ENCODE measurements around the gene KRTAP10-3. TPM values are rescaled to one million over a fixed set of nuclear protein-coding genes. Genes with fewer than 3 reads are reported as not detected.
"Not testable (repeated sequence)": the region's sequence is repeated elsewhere in the genome, so short reads cannot be mapped to it uniquely, and the experiment has no call there.

KRTAP10-3 gene
- total RNA-seq, 1 experiment from 2014 or later: not detected

- no peak for DNase-seq (ENCODE audit: low spot score)
These were observed 31.7 kb upstream of the KRTAP10-3 start for GRCh38 chr21:44590311-44590721.

GRCh38 chr21:44589586-44590305, 31.2 kb upstream of the KRTAP10-3 start:
- DNase-seq (ENCODE audit: low spot score): no peak

- DNase-seq (ENCODE audit: low spot score): no peak
These were observed 30.5 kb upstream of the KRTAP10-3 start for GRCh38 chr21:44589094-44589493.

DNA sequence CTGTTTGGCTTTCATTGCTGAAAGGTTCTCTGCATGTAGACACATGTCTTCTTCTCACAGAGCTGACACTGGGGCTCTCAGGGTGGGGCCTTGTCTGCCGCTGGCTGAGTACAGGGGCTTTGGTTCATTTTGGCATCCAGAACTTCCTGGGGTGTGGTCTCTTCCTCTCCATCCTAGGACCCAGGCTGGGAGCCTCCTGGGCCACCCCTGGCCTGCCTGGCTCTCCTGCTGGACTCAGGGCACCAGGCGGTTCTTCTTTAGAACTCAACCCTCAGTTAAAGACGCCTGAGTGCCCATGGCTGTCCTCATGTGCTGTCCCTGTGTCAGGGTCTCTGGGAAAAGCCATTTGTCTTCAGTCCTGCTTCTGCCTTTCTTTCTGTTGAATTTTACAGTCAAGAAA, 27.3 kb upstream of the KRTAP10-3 start:
- no peak for DNase-seq (ENCODE audit: low spot score)

DNA sequence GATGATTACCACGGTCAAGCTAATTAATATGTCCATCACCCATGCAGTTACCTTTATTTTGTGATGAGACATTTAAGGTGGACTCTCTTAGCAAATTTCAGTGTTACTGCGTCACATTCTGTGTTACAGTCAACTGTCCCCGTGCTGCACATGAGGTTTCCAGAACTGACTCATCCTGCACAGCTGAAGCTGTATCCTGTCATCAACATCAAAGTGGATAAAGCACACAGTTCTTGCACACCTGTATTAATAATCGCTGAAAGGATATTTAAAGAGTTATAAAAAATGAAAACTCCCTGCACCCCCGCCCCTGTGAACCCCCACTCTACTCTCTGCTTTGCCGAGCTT, 25.2 kb upstream of the KRTAP10-3 start:
- DNase-seq (ENCODE audit: low spot score): no peak

DNA sequence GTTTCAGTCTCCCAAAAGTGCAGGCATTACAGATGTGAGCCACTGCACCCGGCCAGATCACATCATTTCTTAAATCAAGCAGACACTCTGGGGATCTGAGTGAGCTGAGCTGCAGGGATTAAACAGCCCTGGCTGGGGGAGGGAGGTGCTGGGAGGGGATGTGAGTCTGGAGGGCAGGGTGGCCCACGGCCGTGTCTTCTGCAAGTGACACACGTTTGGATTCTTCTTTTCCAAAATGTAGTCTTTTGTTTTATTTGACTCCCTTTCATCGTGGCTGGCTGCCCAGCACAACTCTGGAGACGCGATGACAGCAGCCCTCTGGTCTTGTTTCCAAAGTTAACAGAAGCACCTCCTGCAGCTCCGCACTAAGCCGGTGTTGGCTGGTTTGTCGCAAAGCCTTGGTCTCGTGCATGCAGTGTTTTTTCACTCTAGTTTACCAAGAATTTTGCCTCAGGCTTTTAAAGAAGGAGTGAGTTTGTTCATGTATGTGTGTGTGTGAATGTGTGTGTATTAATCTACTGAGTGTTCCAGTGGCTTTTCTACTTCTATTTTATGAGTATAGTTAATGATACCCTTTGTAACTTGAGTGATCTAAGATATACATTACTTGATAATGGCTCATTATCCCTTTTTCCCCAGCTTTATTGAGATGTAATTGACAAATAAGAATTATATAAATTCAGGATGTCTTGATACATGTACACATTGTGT, 24.6 kb upstream of the KRTAP10-3 start:
- DNase-seq (ENCODE audit: low spot score): no peak

- no peak for DNase-seq (ENCODE audit: low spot score)
These were observed 23.5 kb upstream of the KRTAP10-3 start for GRCh38 chr21:44582055-44582454.

DNA sequence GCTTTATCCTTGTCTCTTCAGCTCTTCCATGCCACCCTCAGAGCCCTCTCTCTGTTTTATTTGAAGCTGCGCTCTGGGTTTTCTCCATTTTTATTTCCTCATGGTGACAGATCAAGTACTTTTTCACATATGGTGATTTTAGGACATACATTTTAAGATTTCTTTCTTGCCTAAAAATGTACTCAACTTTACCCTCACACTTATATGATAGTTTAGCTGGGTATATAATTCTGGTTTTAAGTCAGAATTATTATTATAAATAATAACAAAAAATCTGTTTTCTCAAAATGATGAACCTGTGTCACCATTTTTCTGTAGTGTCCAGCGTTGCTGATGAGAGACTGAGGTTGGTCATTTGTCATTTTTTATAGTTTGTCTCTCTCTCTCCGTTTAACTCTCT, 22.6 kb upstream of the KRTAP10-3 start:
- no peak for DNase-seq (ENCODE audit: low spot score)

DNA sequence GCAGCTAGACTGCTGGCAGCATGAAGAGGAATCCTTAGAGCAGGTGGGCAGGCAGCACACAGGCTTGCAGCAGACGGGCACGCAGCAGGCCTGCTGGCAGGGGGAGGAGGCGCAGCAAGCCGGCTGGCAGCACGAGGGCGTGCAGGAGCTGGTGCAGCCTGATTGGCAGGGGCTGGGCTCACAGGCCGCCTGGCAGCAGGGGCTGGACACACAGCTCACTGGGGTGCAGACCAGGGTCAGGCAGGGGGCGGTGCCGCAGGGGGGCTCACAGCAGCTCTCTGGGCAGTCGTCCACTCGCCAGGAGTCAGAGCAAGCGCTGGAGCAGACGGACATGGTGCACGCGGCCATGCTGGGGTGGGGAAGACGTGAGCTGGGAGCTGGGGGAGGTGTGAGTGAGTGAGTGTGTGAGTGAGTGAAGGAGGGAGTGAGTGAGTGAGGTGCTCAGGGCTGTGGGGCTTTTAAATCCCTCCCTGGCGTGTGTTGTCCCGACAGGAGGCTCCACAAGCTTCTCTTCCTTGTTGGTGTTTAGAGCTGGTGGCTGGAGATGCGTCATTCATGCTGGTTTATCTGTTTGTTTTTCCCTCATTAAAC, 21.7 kb upstream of the KRTAP10-3 start, which contains the start of gene KRTAP10-5:
TSS of gene KRTAP10-5 (minus strand) at position 374 of the 591 bp plus-strand sequence. CDS start at position 348, 26 bp downstream.
- DNase-seq (ENCODE audit: low spot score): not testable (repeated sequence)

DNA sequence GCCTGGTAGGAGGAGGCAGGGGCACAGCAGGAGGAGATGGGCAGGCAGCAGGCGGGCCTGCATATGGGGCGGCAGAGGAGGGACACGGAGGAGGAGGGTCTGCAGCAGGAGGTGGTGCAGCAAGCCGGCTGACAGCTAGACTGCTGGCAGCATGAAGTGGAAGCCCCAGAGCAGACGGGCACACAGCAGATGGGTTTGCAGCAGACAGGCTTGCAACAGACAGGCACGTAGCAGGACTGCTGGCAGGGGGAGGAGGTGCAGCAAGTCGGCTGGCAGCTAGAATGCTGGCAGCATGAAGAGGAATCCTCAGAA, 21.2 kb upstream of the KRTAP10-3 start:
- DNase-seq (ENCODE audit: low spot score): no peak

DNA sequence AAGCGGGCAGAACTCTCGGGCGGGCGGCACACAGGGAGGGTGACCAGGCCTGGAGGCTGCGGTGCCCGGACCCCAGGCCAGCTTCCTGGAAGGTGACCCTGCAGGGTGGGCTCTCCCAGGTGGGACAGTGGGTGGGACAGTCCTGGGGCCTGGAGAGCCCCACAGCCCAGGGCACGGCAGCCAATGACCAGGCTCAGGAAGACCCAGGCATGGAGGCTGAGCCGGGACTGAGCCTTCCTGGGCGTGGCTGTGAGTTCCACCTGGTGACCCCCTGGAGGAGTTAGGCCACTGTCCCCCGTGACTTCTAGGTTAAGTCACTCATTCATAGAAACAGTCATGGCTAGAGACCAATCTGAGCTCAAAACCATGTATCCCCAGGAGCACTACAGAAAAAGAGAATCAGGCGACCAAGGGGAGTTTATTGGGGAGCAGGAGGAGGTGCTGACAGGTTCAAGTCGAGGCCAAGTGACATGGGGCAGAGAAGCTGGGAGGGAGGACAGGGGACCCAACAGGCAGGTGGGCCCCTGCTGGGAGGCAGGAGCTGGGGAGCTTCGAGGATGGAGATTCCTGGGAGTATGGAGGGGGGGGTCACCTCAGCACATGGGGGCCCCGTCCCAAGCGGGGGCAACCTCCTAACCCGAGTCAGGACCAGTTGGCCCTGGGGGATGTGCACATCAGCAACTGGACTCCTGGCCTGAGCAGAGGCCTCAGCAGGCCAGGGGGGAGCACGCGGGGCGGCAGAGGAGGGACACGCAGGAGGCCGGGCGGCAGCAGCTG, 20.6 kb upstream of the KRTAP10-3 start:
- DNase-seq (ENCODE audit: low spot score): no peak

GRCh38 chr21:44578371-44579055, 19.9 kb upstream of the KRTAP10-3 start:
- no peak for DNase-seq (ENCODE audit: low spot score)

DNA sequence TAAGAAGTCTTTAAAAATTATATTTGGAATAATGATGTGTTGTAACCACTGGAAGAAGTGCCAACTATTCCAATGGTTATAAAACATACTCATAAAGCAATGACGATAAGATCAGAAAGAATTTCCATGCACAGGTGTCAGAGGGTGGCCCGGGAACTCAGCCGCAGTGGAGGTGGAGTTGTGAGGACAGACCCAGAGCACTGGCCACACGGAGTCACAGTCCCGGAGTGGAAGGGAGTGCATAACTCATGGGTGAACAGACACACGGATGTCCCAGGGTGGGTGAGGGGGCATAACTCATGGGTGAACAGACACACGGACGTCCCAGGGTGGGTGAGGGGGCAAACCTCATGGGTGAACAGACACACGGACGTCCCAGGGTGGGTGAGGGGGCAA, 17.4 kb upstream of the KRTAP10-3 start:
- DNase-seq (ENCODE audit: low spot score): no peak

DNA sequence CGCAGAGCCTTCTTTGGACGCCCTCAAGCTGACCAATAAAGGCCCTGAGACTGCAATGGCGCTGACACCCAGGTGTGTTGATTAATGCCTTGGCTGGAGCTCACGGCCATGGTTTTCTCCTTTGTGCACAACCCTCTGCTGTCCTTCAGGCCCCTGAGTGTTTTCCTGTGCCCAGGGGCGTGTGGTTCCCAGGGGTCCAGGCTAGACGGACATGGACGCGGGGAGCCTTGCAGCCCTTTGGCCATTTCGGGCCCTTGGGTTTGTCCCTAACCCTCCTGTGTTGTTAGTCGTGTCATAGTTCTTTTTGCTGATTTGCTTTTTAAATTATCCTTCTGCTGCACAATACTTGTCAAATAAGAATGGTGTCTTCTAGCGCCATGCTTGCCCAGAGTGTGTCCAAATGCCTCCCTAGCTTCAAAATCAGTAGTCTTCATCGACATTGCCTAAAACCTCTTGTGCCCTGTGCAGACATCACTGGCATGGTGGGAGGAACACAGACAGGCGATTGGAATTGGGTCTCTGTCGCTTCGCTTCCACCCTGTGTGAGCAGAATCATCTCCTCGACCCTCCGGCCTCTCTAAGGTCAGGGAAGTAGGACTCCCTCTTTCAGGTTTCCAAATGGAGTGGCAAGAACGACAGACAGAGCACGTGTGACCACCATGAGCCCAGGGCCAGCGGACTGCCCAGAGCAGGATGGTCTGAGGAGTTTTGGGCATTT, 16.9 kb upstream of the KRTAP10-3 start:
- DNase-seq (ENCODE audit: low spot score): no peak

DNA sequence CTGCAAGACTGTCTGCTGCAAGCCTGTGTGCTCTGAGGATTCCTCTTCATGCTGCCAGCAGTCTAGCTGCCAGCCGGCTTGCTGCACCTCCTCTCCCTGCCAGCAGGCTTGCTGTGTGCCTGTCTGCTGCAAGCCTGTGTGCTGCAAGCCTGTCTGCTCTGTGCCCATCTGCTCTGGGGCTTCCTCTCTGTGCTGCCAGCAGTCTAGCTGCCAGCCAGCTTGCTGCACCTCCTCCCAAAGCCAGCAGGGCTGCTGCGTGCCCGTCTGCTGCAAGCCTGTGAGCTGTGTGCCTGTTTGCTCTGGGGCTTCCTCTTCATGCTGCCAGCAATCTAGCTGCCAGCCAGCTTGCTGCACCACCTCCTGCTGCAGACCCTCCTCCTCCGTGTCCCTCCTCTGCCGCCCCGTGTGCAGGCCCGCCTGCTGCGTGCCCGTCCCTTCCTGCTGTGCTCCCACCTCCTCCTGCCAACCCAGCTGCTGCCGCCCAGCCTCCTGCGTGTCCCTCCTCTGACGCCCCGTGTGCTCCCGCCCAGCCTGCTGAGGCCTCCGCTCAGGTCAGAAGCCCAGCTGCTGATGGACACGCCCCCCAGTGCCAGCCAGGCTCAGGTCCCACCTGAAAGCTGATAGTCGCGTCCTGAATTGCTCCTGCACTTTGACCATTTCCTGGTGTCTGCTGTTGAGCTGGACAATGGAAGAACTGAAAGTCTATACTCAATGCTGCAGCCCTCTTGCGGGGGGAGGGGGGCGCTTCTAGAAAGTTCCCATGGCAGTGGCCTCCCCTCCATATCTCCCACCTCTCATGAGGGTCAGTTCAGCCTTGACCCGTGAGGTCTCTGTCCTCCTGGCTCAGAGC, 16.1 kb upstream of the KRTAP10-3 start:
- peak; percentile 2 for DNase-seq (ENCODE audit: low spot score)

DNA sequence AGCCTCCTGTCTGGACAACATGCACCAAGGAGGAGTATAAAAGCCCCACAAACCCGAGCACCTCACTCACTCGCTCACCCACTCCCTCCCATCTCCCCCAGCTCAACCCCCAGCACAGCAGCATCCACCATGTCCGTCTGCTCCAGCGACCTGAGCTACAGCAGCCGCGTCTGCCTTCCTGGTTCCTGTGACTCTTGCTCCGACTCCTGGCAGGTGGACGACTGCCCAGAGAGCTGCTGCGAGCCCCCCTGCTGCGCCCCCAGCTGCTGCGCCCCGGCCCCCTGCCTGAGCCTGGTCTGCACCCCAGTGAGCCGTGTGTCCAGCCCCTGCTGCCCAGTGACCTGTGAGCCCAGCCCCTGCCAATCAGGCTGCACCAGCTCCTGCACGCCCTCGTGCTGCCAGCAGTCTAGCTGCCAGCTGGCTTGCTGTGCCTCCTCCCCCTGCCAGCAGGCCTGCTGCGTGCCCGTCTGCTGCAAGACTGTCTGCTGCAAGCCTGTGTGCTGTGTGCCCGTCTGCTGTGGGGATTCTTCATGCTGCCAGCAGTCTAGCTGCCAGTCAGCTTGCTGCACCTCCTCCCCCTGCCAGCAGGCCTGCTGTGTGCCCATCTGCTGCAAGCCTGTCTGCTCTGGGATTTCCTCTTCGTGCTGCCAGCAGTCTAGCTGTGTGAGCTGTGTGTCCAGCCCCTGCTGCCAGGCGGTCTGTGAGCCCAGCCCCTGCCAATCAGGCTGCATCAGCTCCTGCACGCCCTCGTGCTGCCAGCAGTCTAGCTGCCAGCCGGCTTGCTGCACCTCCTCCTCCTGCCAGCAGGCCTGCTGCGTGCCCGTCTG, 15.2 kb upstream of the KRTAP10-3 start, which contains the start of gene KRTAP10-4:
TSS of gene KRTAP10-4 (plus strand) at position 100 of the 827 bp plus-strand sequence. CDS start at position 130, 30 bp downstream.
- DNase-seq (ENCODE audit: low spot score): not testable (repeated sequence)

GRCh38 chr21:44572959-44573583, 14.5 kb upstream of the KRTAP10-3 start:
- no peak for DNase-seq (ENCODE audit: low spot score)
